ENCODE measurements around the gene SYCP2L.

- TF ChIP-seq CTCF (IDR thresholded peaks at IDR 0.05) (no peak), POLR2A (IDR thresholded peaks at IDR 0.05) (no peak), EP300 (IDR thresholded peaks at IDR 0.05) (no peak)
Observed at GRCh38 chr6:11009353-11009752, 122.5 kb downstream of the SYCP2L start.

All from sigmoid colon (tissue), 4 donors.